Measurements from ENCODE around the gene STXBP2. TPM values are rescaled to one million over a fixed set of nuclear protein-coding genes. Genes with fewer than 3 reads are reported as not detected.

STXBP2 gene
- total RNA-seq, 1 experiment from 2014 or later: 133 TPM

- Histone ChIP-seq H3K9me2 (replicated peaks; ENCODE audit: low read length) (no peaks in the 10 kb centered on the region), H3K27me3 (ENCODE audit: low read length) (peaks cover 4% of the 10 kb centered on the region; the same call in 1 of the 2 replicates), H3K4me3 (ENCODE audit: low read length) (no peak overlapping the region), H3F3A (ENCODE audit: low read length, unreplicated experiment) (no peaks in the 10 kb centered on the region), H2AFZ (ENCODE audit: low read length) (no peak overlapping the region), H3K9ac (ENCODE audit: low read length) (no peak overlapping the region), H4K20me1 (ENCODE audit: low read length) (no peaks in the 10 kb centered on the region), H3K27ac (ENCODE audit: low read length) (no peak overlapping the region), H3K4me1 (ENCODE audit: insufficient read depth, low read length) (no peaks in the 10 kb centered on the region), H3K79me2 (ENCODE audit: low read length) (no peaks in the 10 kb centered on the region), H3K36me3 (ENCODE audit: low read depth, low read length) (no peaks in the 10 kb centered on the region), H3K4me2 (ENCODE audit: low read length) (no peak overlapping the region), H3K9me3 (ENCODE audit: low read length) (no peaks in the 10 kb centered on the region)
- DNase-seq (no peak), ATAC-seq (no peak)
- intact Hi-C loops (cut with micrococcal nuclease): no loop called here
- ChIA-PET POLR2A (ENCODE audit: unreplicated experiment) (no interaction called here), CTCF (no interaction called here)
- BruUV-seq (replicated peaks): no TSS peak
- TF ChIP-seq, protein P1, sequence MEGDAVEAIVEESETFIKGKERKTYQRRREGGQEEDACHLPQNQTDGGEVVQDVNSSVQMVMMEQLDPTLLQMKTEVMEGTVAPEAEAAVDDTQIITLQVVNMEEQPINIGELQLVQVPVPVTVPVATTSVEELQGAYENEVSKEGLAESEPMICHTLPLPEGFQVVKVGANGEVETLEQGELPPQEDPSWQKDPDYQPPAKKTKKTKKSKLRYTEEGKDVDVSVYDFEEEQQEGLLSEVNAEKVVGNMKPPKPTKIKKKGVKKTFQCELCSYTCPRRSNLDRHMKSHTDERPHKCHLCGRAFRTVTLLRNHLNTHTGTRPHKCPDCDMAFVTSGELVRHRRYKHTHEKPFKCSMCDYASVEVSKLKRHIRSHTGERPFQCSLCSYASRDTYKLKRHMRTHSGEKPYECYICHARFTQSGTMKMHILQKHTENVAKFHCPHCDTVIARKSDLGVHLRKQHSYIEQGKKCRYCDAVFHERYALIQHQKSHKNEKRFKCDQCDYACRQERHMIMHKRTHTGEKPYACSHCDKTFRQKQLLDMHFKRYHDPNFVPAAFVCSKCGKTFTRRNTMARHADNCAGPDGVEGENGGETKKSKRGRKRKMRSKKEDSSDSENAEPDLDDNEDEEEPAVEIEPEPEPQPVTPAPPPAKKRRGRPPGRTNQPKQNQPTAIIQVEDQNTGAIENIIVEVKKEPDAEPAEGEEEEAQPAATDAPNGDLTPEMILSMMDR (conservative IDR thresholded peaks at IDR 0.05; ENCODE audit: low read depth, low read length): no peak
- TF ChIP-seq EZH2phosphoT487 (IDR thresholded peaks at IDR 0.05; ENCODE audit: borderline replicate concordance, low read length): no peak
- TF ChIP-seq EZH2 (IDR thresholded peaks at IDR 0.05; ENCODE audit: low read length, unreplicated experiment): no peak
Measured at GRCh38 chr19:7691497-7691896, 54.6 kb downstream of the STXBP2 start.

DNA sequence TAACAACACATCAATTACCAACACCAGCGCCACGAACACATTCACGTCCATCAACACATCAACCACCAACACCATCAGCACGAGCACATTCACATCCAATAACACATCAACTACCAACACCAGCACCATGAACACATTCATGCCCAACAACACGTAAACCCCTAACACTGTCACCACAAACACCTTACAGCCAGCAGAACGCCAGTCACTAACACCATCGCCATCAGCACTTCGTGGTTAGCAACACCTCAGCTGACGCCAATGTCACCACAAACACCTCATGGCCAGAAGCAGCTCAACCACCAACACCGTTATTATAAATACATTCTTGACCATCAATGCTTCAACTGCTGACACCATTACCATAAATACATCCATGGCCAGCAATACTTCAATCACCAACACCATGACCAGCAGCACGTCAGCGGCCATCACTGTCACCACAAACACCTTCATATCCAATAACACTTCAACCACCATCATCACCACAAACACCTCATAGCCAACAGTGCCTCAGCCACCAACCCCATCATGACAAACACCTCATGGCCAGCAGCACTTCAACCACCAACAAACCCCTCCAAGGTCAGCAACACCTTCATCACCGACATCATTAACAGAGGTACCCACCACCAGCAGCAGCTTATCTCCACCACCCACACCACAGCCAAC, 55.6 kb downstream of the STXBP2 start:
- Histone ChIP-seq H2AFZ (ENCODE audit: low read length) (no peak overlapping the region), H3K79me2 (ENCODE audit: low read length) (no peaks in the 10 kb centered on the region), H4K20me1 (ENCODE audit: low read length) (no peaks in the 10 kb centered on the region), H3K9ac (ENCODE audit: low read length) (no peak overlapping the region), H3K36me3 (ENCODE audit: low read depth, low read length) (no peaks in the 10 kb centered on the region), H3K27ac (ENCODE audit: low read length) (no peak overlapping the region), H3K4me1 (ENCODE audit: insufficient read depth, low read length) (no peaks in the 10 kb centered on the region), H3K27me3 (ENCODE audit: low read length) (peaks cover 15% of the 10 kb centered on the region), H3K9me3 (ENCODE audit: low read length) (no peaks in the 10 kb centered on the region), H3F3A (ENCODE audit: low read length, unreplicated experiment) (no peaks in the 10 kb centered on the region), H3K4me3 (ENCODE audit: low read length) (no peak overlapping the region), H3K9me2 (replicated peaks; ENCODE audit: low read length) (no peaks in the 10 kb centered on the region), H3K4me2 (ENCODE audit: low read length) (no peak overlapping the region)
- ATAC-seq: no peak
- CTCF ChIA-PET: no interaction called here
- POLR2A ChIA-PET (ENCODE audit: unreplicated experiment): no interaction called here
- TF ChIP-seq, protein P1 (conservative IDR thresholded peaks at IDR 0.05; ENCODE audit: low read depth, low read length): no peak
- TF ChIP-seq EZH2phosphoT487 (IDR thresholded peaks at IDR 0.05; ENCODE audit: borderline replicate concordance, low read length) (no peak), EZH2 (IDR thresholded peaks at IDR 0.05; ENCODE audit: low read length, unreplicated experiment) (no peak)
- intact Hi-C loops (cut with micrococcal nuclease): no loop called here
- no TSS peak for BruUV-seq (replicated peaks)
- no peak for DNase-seq

- no peak overlapping the region for H3K9ac ChIP-seq (ENCODE audit: low read length)
- H2AFZ ChIP-seq (ENCODE audit: low read length): no peak overlapping the region
- intact Hi-C loops (cut with micrococcal nuclease): no loop called here
- H4K20me1 ChIP-seq (ENCODE audit: low read length): no peaks in the 10 kb centered on the region
- no peaks in the 10 kb centered on the region for H3K4me1 ChIP-seq (ENCODE audit: insufficient read depth, low read length)
- no peaks in the 10 kb centered on the region for H3K9me2 ChIP-seq (replicated peaks; ENCODE audit: low read length)
- DNase-seq (no peak), ATAC-seq (no peak)
- TF ChIP-seq EZH2phosphoT487 (IDR thresholded peaks at IDR 0.05; ENCODE audit: borderline replicate concordance, low read length) (no peak), EZH2 (IDR thresholded peaks at IDR 0.05; ENCODE audit: low read length, unreplicated experiment) (no peak)
- TF ChIP-seq, protein P1 (conservative IDR thresholded peaks at IDR 0.05; ENCODE audit: low read depth, low read length): no peak
- H3K9me3 ChIP-seq (ENCODE audit: low read length): no peaks in the 10 kb centered on the region
- ChIA-PET CTCF (no interaction called here), POLR2A (ENCODE audit: unreplicated experiment) (no interaction called here)
- H3K4me3 ChIP-seq (ENCODE audit: low read length): no peak overlapping the region
- BruUV-seq (replicated peaks): no TSS peak
- no peaks in the 10 kb centered on the region for H3K36me3 ChIP-seq (ENCODE audit: low read depth, low read length)
- no peak overlapping the region for H3K27ac ChIP-seq (ENCODE audit: low read length)
- no peak overlapping the region for H3K4me2 ChIP-seq (ENCODE audit: low read length)
- peaks cover 30% of the 10 kb centered on the region for H3K27me3 ChIP-seq (ENCODE audit: low read length)
- no peaks in the 10 kb centered on the region for H3K79me2 ChIP-seq (ENCODE audit: low read length)
- H3F3A ChIP-seq (ENCODE audit: low read length, unreplicated experiment): no peaks in the 10 kb centered on the region
Measured at GRCh38 chr19:7694499-7694898, 57.6 kb downstream of the STXBP2 start.

Measured in PC-3 (cell line).